HEK293T (cell line): Measurements from ENCODE around the gene KHK.

Source experiments
- FOXK2 ChIP-seq: fragments of 450-650 bp; IDR thresholded peaks from 2 replicates; pipeline ENCODE4 v1.6.1; 2016; ENCODE audit warnings: mild to moderate bottlenecking
- PKNOX1 ChIP-seq: fragments of 450-650 bp; IDR thresholded peaks from 2 replicates; pipeline ENCODE4 v1.6.1; 2016
- SP1 ChIP-seq: fragments of 450-650 bp; IDR thresholded peaks from 2 replicates; pipeline ENCODE4 v1.6.1; 2017

GRCh38 chr2:27099334-27099955 lies 12.9 kb downstream of the KHK start:
- TF ChIP-seq SP1, result no peak
- no peak for TF ChIP-seq PKNOX1
- TF ChIP-seq FOXK2, result no peak
